Measurements from ENCODE around the gene SKAP2.
A peak's percentile ranks its signal among the peaks of the same experiment; 100 is the strongest.

The SKAP2 gene
- total RNA-seq = 7.1 to 37.5 (median 16.1) reads per million in 9 experiments

GRCh38 chr7:26864309-26865093 is at the start of gene SKAP2:
Gene SKAP2, minus strand, starts transcription at chr7:26864590. Its CDS starts 161 bp downstream, at chr7:26864429.
- DNase-seq (peak; percentile 81 to 85 (median 83)), ATAC-seq (replicated peaks) (peak; percentile 88)
- Mint-ChIP-seq H3K9me3 (peaks cover 0 to 2% of the 10 kb centered on the region in 2 donors), H3K4me3 (peak within 1 kb of the TSS; percentile 94 to 95), H3K27me3 (peaks cover 9 to 23% of the 10 kb centered on the region in 2 donors), H3K4me1 (ENCODE audit: low read depth in 2 of 2) (peaks cover 13 to 16% of the 10 kb centered on the region in 2 donors), H3K27ac (peak within 1 kb of the TSS; percentile 92 to 95), H3K36me3 (ENCODE audit: insufficient read depth) (peaks cover 15% of the 10 kb centered on the region)

GRCh38 chr7:26912933-26913536 is 48.6 kb upstream of the SKAP2 start:
- no peak for ATAC-seq (replicated peaks)
- peaks cover 0 to 5% of the 10 kb centered on the region in 2 donors for H3K4me1 Mint-ChIP-seq (ENCODE audit: low read depth in 2 of 2)
- H3K36me3 Mint-ChIP-seq (ENCODE audit: insufficient read depth) = no peaks in the 10 kb centered on the region
- H3K4me3 Mint-ChIP-seq = no peak overlapping the region
- H3K9me3 Mint-ChIP-seq = no peaks in the 10 kb centered on the region
- no peak for DNase-seq
- peaks cover 8 to 12% of the 10 kb centered on the region in 2 donors for H3K27me3 Mint-ChIP-seq
- H3K27ac Mint-ChIP-seq = no peak overlapping the region

DNA sequence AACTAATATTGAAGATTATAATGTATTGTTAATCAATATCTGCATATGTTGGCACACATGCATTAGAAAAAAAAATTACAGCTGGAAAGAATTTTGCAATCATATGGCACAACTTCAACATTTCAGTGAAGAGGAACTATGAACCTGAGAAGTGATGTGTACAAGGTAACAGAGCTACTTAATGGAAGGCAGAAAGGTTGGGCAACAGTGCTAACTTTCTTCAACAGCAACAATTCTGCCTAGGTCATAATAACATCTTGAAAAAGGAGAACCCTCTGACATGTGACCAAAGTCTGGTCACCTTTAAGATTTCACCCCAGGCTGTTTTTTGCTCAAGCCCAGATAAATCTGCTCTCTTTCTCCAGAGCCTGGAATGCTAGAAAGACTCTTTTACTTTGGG is 47.9 kb upstream of the SKAP2 start:
- Mint-ChIP-seq H3K36me3 (ENCODE audit: insufficient read depth) (no peaks in the 10 kb centered on the region), H3K9me3 (no peaks in the 10 kb centered on the region), H3K4me1 (ENCODE audit: low read depth in 2 of 2) (peaks cover 0 to 5% of the 10 kb centered on the region in 2 donors), H3K27ac (no peak overlapping the region), H3K4me3 (no peak overlapping the region), H3K27me3 (peaks cover 8 to 12% of the 10 kb centered on the region in 2 donors)
- DNase-seq (no peak), ATAC-seq (replicated peaks) (no peak)

- peak in 2 of 3 experiments; percentile 14 to 24 for DNase-seq
- Mint-ChIP-seq H3K9me3 (no peaks in the 10 kb centered on the region), H3K4me3 (no peak overlapping the region), H3K27ac (peak overlapping the region in 1 of 2 donors; percentile 66), H3K27me3 (peaks cover 8 to 10% of the 10 kb centered on the region in 2 donors), H3K36me3 (ENCODE audit: insufficient read depth) (no peaks in the 10 kb centered on the region), H3K4me1 (ENCODE audit: low read depth in 2 of 2) (peaks cover 0 to 5% of the 10 kb centered on the region in 2 donors)
- ATAC-seq (replicated peaks) = peak; percentile 95
Observed at GRCh38 chr7:26910221-26910620, 45.8 kb upstream of the SKAP2 start.

- Mint-ChIP-seq H3K36me3 (ENCODE audit: insufficient read depth) (no peaks in the 10 kb centered on the region), H3K9me3 (no peaks in the 10 kb centered on the region), H3K4me3 (no peak overlapping the region), H3K27me3 (peaks cover 25 to 27% of the 10 kb centered on the region in 2 donors), H3K4me1 (ENCODE audit: low read depth in 2 of 2) (no peaks in the 10 kb centered on the region), H3K27ac (no peak overlapping the region)
- no peak for ATAC-seq (replicated peaks)
- no peak for DNase-seq
Observed at GRCh38 chr7:26900251-26900650, 35.9 kb upstream of the SKAP2 start.

- no peak overlapping the region for H3K4me3 Mint-ChIP-seq
- H3K4me1 Mint-ChIP-seq (ENCODE audit: low read depth in 2 of 2) = no peaks in the 10 kb centered on the region
- no peaks in the 10 kb centered on the region for H3K36me3 Mint-ChIP-seq (ENCODE audit: insufficient read depth)
- ATAC-seq (replicated peaks) (no peak), DNase-seq (no peak)
- peaks cover 25 to 27% of the 10 kb centered on the region in 2 donors for H3K27me3 Mint-ChIP-seq
- H3K9me3 Mint-ChIP-seq = no peaks in the 10 kb centered on the region
- no peak overlapping the region for H3K27ac Mint-ChIP-seq
Observed at GRCh38 chr7:26899519-26899918, 35.1 kb upstream of the SKAP2 start.

GRCh38 chr7:26898891-26899290 is 34.5 kb upstream of the SKAP2 start:
- no peak overlapping the region for H3K27ac Mint-ChIP-seq
- DNase-seq = no peak
- no peaks in the 10 kb centered on the region for H3K36me3 Mint-ChIP-seq (ENCODE audit: insufficient read depth)
- no peak for ATAC-seq (replicated peaks)
- H3K4me3 Mint-ChIP-seq = no peak overlapping the region
- H3K9me3 Mint-ChIP-seq = no peaks in the 10 kb centered on the region
- H3K4me1 Mint-ChIP-seq (ENCODE audit: low read depth in 2 of 2) = no peaks in the 10 kb centered on the region
- peaks cover 30 to 32% of the 10 kb centered on the region in 2 donors for H3K27me3 Mint-ChIP-seq

DNA sequence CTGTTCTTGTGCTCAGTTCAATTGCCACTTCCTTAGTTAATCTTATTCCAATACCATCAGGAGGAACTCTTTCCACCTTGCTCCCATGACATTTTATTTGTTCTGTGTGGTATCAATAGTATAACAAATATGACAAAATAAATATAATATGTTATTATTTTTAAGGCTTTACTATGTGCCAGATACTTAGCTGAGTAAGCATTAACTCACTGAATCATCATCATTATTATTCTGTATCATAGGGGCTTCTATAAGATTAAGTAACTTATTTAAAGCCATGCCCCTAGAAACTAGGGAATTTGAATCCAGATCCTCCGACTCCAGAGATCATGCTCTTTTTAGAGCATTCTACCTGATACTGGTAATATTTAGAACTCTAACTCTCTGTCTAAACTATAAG is 33.5 kb upstream of the SKAP2 start:
- ATAC-seq (replicated peaks) (no peak), DNase-seq (no peak)
- H3K27me3 Mint-ChIP-seq = peaks cover 35 to 37% of the 10 kb centered on the region in 2 donors
- no peak overlapping the region for H3K27ac Mint-ChIP-seq
- no peaks in the 10 kb centered on the region for H3K4me1 Mint-ChIP-seq (ENCODE audit: low read depth in 2 of 2)
- no peaks in the 10 kb centered on the region for H3K9me3 Mint-ChIP-seq
- H3K4me3 Mint-ChIP-seq = no peak overlapping the region
- H3K36me3 Mint-ChIP-seq (ENCODE audit: insufficient read depth) = no peaks in the 10 kb centered on the region

DNA sequence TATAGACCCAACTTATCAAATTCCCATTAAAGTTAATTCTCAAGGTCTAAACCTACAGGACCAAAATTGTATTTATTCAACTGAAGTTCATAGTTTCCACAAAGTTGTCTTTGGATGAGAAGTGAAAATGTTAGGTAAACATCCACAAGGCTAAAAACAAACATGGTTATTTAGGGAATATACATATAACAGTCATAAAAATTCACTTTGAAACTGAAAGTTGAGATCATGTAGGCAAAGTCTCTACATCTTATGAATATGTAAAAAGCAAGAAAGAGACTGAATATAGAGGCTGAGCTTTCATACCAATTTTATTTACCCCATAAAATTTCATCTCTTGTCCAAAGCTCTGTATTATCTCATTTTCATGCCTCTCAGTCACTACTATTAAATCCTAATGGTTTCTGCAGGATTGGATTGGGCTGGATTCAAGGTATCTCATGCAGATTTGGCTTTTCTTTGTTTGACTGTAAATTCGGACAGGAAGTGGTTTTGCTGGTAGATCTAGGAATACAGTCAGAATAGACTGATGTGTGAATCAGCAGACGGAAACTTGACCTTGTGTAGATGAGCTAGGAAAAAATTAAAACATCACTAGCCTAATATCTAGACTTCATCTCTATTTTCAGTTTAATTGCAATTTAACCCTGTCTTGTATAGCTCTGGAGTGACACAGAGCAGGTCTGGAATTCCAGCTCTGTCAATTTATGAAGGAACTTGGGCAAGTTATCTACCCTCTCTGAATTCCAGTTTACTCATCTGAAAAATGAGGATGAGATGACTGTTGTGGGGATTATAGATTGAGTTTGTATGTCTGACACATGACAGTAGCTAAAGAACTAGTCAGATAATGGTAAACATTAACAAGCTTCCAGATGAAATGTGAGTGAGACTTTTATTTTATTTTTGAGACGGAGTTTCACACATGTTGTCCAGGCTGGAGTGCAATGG is 27.3 kb upstream of the SKAP2 start:
- DNase-seq (no peak), ATAC-seq (replicated peaks) (no peak)
- Mint-ChIP-seq H3K27me3 (peaks cover 8 to 22% of the 10 kb centered on the region in 2 donors), H3K4me3 (no peak overlapping the region), H3K27ac (no peak overlapping the region), H3K4me1 (ENCODE audit: low read depth in 2 of 2) (no peaks in the 10 kb centered on the region), H3K36me3 (ENCODE audit: insufficient read depth) (no peaks in the 10 kb centered on the region), H3K9me3 (no peaks in the 10 kb centered on the region)

DNA sequence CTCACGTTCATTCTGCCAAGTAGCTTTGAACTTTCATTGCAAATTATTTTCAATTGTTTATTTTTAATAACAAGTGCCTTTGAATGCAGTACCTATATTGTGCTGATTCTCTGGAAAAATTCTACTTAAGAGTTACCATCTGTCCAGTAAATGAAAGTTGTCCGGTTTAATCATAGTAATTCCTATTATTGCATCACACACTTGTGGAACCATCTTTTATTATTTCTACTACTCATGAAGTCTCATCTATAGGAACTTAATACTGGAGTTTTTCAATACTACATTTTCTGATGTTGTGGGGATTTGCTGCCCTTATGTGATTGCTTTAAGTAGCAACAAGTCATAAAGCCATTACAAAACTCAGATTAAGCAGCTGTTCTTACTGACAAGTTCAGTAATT is 16.5 kb upstream of the SKAP2 start:
- no peaks in the 10 kb centered on the region for H3K36me3 Mint-ChIP-seq (ENCODE audit: insufficient read depth)
- ATAC-seq (replicated peaks) = no peak
- no peak overlapping the region for H3K27ac Mint-ChIP-seq
- H3K9me3 Mint-ChIP-seq = peaks cover 2 to 12% of the 10 kb centered on the region in 2 donors
- no peak overlapping the region for H3K4me3 Mint-ChIP-seq
- H3K4me1 Mint-ChIP-seq (ENCODE audit: low read depth in 2 of 2) = no peaks in the 10 kb centered on the region
- H3K27me3 Mint-ChIP-seq = peaks cover 10 to 19% of the 10 kb centered on the region in 2 donors
- no peak for DNase-seq

DNA sequence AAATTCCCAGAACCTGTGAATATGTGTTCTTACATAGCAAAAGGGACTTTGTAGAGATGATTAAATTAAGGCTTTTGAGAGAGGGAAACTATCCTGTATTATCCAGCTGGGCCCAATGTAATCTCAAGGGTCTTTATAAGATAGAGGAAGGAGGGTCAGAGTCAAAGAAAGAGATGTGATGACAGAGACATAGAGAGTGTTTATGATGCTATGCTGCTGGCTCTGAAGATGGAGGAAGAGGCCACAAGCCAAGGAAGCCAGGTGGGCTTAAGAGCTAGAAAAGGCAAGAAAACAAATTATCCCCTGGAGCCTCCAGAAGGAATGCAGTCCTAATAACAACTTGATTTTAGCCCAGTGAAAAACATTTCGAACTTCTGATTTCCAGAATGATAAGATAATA is 15.3 kb upstream of the SKAP2 start:
- Mint-ChIP-seq H3K4me1 (ENCODE audit: low read depth in 2 of 2) (no peaks in the 10 kb centered on the region), H3K36me3 (ENCODE audit: insufficient read depth) (no peaks in the 10 kb centered on the region), H3K4me3 (no peak overlapping the region), H3K27me3 (peaks cover 7 to 9% of the 10 kb centered on the region in 2 donors), H3K9me3 (peaks cover 0 to 2% of the 10 kb centered on the region in 2 donors), H3K27ac (no peak overlapping the region)
- DNase-seq = no peak
- no peak for ATAC-seq (replicated peaks)

DNA sequence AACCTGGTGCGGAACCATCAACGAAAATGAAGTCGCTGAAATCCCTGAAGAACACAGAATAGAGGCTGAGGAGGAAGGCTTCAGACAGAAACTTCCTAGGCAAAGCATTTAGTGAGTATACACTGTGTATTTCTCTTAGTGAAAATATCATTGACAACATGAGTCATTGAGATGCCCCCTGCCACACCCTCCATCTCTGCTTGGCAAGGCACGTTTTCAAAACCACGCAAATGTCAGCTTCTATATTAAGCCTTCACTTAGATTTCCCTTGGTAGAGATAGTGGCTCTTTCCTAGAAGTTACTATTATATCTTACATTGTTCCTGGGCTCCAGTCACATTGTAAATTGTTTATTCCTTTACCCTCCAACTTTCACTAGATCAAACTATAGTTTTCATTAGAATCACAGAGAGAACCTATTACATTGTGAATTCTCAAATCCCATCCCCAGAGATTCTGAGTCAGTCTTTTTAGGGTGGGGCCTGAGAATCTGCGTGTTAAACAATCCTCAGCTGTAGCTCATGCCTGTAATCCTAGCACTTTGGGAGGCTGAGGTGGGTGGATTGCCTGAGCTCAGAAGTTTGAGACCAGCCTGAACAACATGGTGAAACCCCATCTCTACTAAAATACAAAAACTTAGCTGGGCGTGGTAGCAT is 4.6 kb upstream of the SKAP2 start:
- Mint-ChIP-seq H3K9me3 (peaks cover 0 to 2% of the 10 kb centered on the region in 2 donors), H3K4me1 (ENCODE audit: low read depth in 2 of 2) (peaks cover 10 to 12% of the 10 kb centered on the region in 2 donors), H3K27ac (no peak overlapping the region), H3K4me3 (no peak overlapping the region), H3K36me3 (ENCODE audit: insufficient read depth) (peaks cover 11% of the 10 kb centered on the region), H3K27me3 (peaks cover 39 to 40% of the 10 kb centered on the region in 2 donors)
- DNase-seq (no peak), ATAC-seq (replicated peaks) (no peak)

- H3K27me3 Mint-ChIP-seq = peaks cover 14 to 28% of the 10 kb centered on the region in 2 donors
- peaks cover 0 to 2% of the 10 kb centered on the region in 2 donors for H3K9me3 Mint-ChIP-seq
- peaks cover 15% of the 10 kb centered on the region for H3K36me3 Mint-ChIP-seq (ENCODE audit: insufficient read depth)
- ATAC-seq (replicated peaks) = peak; percentile 25
- no peak for DNase-seq
- peak overlapping the region; percentile 92 to 95 for H3K27ac Mint-ChIP-seq
- H3K4me1 Mint-ChIP-seq (ENCODE audit: low read depth in 2 of 2) = peaks cover 13 to 16% of the 10 kb centered on the region in 2 donors
- peak overlapping the region; percentile 94 to 95 for H3K4me3 Mint-ChIP-seq
Observed at GRCh38 chr7:26865094-26865388, 651 bp upstream of the SKAP2 start.
